ENCODE results near the gene USP15.

Gene USP15

DNA sequence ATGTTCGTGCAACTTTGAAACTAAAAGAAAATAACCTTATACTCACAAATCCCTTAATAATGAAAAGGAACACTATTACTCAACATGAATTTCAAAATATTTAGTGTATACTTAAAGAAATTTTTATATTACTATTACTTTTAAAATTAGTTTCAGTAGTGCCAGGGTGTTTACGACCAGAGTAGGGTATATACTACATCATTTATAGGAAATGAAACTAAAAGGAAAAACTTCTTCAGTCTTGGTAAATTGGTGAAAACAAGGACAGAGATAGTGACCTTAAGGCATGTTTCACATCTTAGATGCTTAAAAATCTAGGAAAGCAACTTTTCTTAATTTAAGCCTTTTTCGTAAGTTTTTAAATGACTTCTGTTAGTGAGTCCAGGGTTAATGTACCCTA, 4.5 kb downstream of the USP15 start:
- no peaks in the 10 kb centered on the region for H3K27me3 ChIP-seq (ENCODE audit: insufficient read depth, low read length)
- no peak overlapping the region for H4K8ac ChIP-seq (ENCODE audit: low read depth, low read length)
- no peak overlapping the region for H3K4ac ChIP-seq (ENCODE audit: low read depth, low read length)
- H3K79me2 ChIP-seq (ENCODE audit: control insufficient read depth, insufficient read depth, low read length, poor library complexity), result peaks cover 16% of the 10 kb centered on the region
- no peak overlapping the region for H3K4me3 ChIP-seq (ENCODE audit: low read depth, low read length)
- no peak overlapping the region for H4K12ac ChIP-seq (ENCODE audit: low read depth, low read length)
- no peak overlapping the region for H3K18ac ChIP-seq (ENCODE audit: low read length)
- H4K91ac ChIP-seq (ENCODE audit: low read depth, low read length), result no peak overlapping the region
- peaks cover 0 to 3% of the 10 kb centered on the region in 2 experiments for H3K36me3 ChIP-seq (ENCODE audit: control insufficient read depth in 1 of 2, insufficient read depth in 2 of 2, low read length in 2 of 2)
- no CpG with 5 or more reads among the region's 3 CpGs for WGBS (ENCODE audit: extremely low coverage, insufficient coverage, insufficient read length)
- no peak overlapping the region for H3K9ac ChIP-seq (ENCODE audit: low read length)
- H3K4me1 ChIP-seq (ENCODE audit: control insufficient read depth in 1 of 2, insufficient read depth in 2 of 2, low read length in 2 of 2), result no peaks in the 10 kb centered on the region
- DNase-seq, result no peak
- H3K9me3 ChIP-seq (ENCODE audit: insufficient read depth, low read depth, low read length), result no peaks in the 10 kb centered on the region
- H3K27ac ChIP-seq (ENCODE audit: low read depth, low read length), result no peak overlapping the region
- H2BK120ac ChIP-seq (ENCODE audit: insufficient read depth, low read length, poor library complexity), result no peak overlapping the region
- H3K23ac ChIP-seq (ENCODE audit: low read length), result no peak overlapping the region
- no peak overlapping the region for H2AK5ac ChIP-seq (ENCODE audit: low read length)
- no peak overlapping the region for H3K4me2 ChIP-seq (ENCODE audit: low read length)
- no peak overlapping the region for H3K14ac ChIP-seq (ENCODE audit: low read length)
- no peak overlapping the region for H2AFZ ChIP-seq (ENCODE audit: insufficient read depth, low read length, poor library complexity)
- no peak overlapping the region for H2BK12ac ChIP-seq (ENCODE audit: low read length)
- no peak overlapping the region for H2BK5ac ChIP-seq (ENCODE audit: low read depth, low read length, poor library complexity)
- H3K79me1 ChIP-seq (ENCODE audit: low read length), result peaks cover 9% of the 10 kb centered on the region

- Histone ChIP-seq H4K12ac (ENCODE audit: low read depth, low read length) (no peak overlapping the region), H2BK120ac (ENCODE audit: insufficient read depth, low read length, poor library complexity) (no peak overlapping the region), H2AK5ac (ENCODE audit: low read length) (no peak overlapping the region), H3K27ac (ENCODE audit: low read depth, low read length) (no peak overlapping the region), H4K91ac (ENCODE audit: low read depth, low read length) (no peak overlapping the region), H3K14ac (ENCODE audit: low read length) (no peak overlapping the region), H4K8ac (ENCODE audit: low read depth, low read length) (no peak overlapping the region), H3K9me3 (ENCODE audit: insufficient read depth, low read depth, low read length) (no peaks in the 10 kb centered on the region), H2AFZ (ENCODE audit: insufficient read depth, low read length, poor library complexity) (no peak overlapping the region), H2BK12ac (ENCODE audit: low read length) (no peak overlapping the region), H3K4ac (ENCODE audit: low read depth, low read length) (peak overlapping the region; percentile 52), H3K27me3 (ENCODE audit: insufficient read depth, low read length) (no peaks in the 10 kb centered on the region), H3K4me2 (ENCODE audit: low read length) (no peak overlapping the region), H3K18ac (ENCODE audit: low read length) (no peak overlapping the region), H3K4me3 (ENCODE audit: low read depth, low read length) (no peak overlapping the region), H3K79me2 (ENCODE audit: control insufficient read depth, insufficient read depth, low read length, poor library complexity) (peaks cover 10% of the 10 kb centered on the region), H3K79me1 (ENCODE audit: low read length) (peaks cover 2% of the 10 kb centered on the region), H3K36me3 (ENCODE audit: control insufficient read depth in 1 of 2, insufficient read depth in 2 of 2, low read length in 2 of 2) (peaks cover 0 to 3% of the 10 kb centered on the region in 2 experiments), H3K4me1 (ENCODE audit: control insufficient read depth in 1 of 2, insufficient read depth in 2 of 2, low read length in 2 of 2) (no peaks in the 10 kb centered on the region), H3K23ac (ENCODE audit: low read length) (no peak overlapping the region), H3K9ac (ENCODE audit: low read length) (no peak overlapping the region), H2BK5ac (ENCODE audit: low read depth, low read length, poor library complexity) (no peak overlapping the region)
- no CpG with 5 or more reads among the region's 4 CpGs for WGBS (ENCODE audit: extremely low coverage, insufficient coverage, insufficient read length)
- peak; percentile 55 to 61 for DNase-seq
Measured at GRCh38 chr12:62265511-62265910, 5.3 kb downstream of the USP15 start.

DNA sequence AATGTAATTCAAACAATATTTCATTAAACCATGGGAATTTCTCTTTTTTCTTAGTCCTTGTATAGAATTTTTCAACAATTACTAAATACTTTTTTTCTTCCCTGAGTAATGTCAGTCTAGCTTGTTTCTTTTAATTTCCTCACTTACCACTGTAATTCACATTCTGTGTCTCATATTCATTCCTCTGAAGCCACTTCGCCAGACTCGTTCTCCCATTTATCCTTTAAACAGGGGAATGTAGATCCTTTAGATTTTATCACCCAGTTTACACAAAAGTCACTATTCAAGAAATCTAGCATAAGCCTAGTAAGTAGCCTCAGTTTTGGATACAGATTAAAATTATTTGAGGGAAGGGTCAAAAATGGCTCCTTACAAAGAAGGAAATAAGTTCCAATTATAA, 6.8 kb downstream of the USP15 start:
- Histone ChIP-seq H3K23ac (ENCODE audit: low read length) (no peak overlapping the region), H3K4me3 (ENCODE audit: low read depth, low read length) (no peak overlapping the region), H3K4me2 (ENCODE audit: low read length) (no peak overlapping the region), H3K4me1 (ENCODE audit: control insufficient read depth in 1 of 2, insufficient read depth in 2 of 2, low read length in 2 of 2) (no peaks in the 10 kb centered on the region), H2BK5ac (ENCODE audit: low read depth, low read length, poor library complexity) (no peak overlapping the region), H2BK12ac (ENCODE audit: low read length) (no peak overlapping the region), H4K91ac (ENCODE audit: low read depth, low read length) (no peak overlapping the region), H2BK120ac (ENCODE audit: insufficient read depth, low read length, poor library complexity) (no peak overlapping the region), H4K8ac (ENCODE audit: low read depth, low read length) (no peak overlapping the region), H3K18ac (ENCODE audit: low read length) (no peak overlapping the region), H3K36me3 (ENCODE audit: control insufficient read depth in 1 of 2, insufficient read depth in 2 of 2, low read length in 2 of 2) (peaks cover 0 to 3% of the 10 kb centered on the region in 2 experiments), H3K79me1 (ENCODE audit: low read length) (no peaks in the 10 kb centered on the region), H3K4ac (ENCODE audit: low read depth, low read length) (no peak overlapping the region), H2AFZ (ENCODE audit: insufficient read depth, low read length, poor library complexity) (no peak overlapping the region), H3K27ac (ENCODE audit: low read depth, low read length) (no peak overlapping the region), H3K9ac (ENCODE audit: low read length) (no peak overlapping the region), H3K27me3 (ENCODE audit: insufficient read depth, low read length) (no peaks in the 10 kb centered on the region), H2AK5ac (ENCODE audit: low read length) (no peak overlapping the region), H4K12ac (ENCODE audit: low read depth, low read length) (no peak overlapping the region), H3K9me3 (ENCODE audit: insufficient read depth, low read depth, low read length) (no peaks in the 10 kb centered on the region), H3K79me2 (ENCODE audit: control insufficient read depth, insufficient read depth, low read length, poor library complexity) (peaks cover 3% of the 10 kb centered on the region), H3K14ac (ENCODE audit: low read length) (no peak overlapping the region)
- WGBS (ENCODE audit: extremely low coverage, insufficient coverage, insufficient read length), result no CpG with 5 or more reads among the region's 2 CpGs
- DNase-seq, result peak; percentile 52 to 81

GRCh38 chr12:62267480-62267879, 7.3 kb downstream of the USP15 start:
- no peak overlapping the region for H2AFZ ChIP-seq (ENCODE audit: insufficient read depth, low read length, poor library complexity)
- peaks cover 0 to 3% of the 10 kb centered on the region in 2 experiments for H3K36me3 ChIP-seq (ENCODE audit: control insufficient read depth in 1 of 2, insufficient read depth in 2 of 2, low read length in 2 of 2)
- no peaks in the 10 kb centered on the region for H3K4me1 ChIP-seq (ENCODE audit: control insufficient read depth in 1 of 2, insufficient read depth in 2 of 2, low read length in 2 of 2)
- no peak overlapping the region for H3K14ac ChIP-seq (ENCODE audit: low read length)
- H4K12ac ChIP-seq (ENCODE audit: low read depth, low read length), result no peak overlapping the region
- no peak overlapping the region for H3K9ac ChIP-seq (ENCODE audit: low read length)
- H3K27me3 ChIP-seq (ENCODE audit: insufficient read depth, low read length), result no peaks in the 10 kb centered on the region
- WGBS (ENCODE audit: extremely low coverage, insufficient coverage, insufficient read length), result no CpG with 5 or more reads among the region's 1 CpG
- DNase-seq, result no peak
- no peak overlapping the region for H2BK12ac ChIP-seq (ENCODE audit: low read length)
- no peak overlapping the region for H3K4me3 ChIP-seq (ENCODE audit: low read depth, low read length)
- no peak overlapping the region for H2AK5ac ChIP-seq (ENCODE audit: low read length)
- no peak overlapping the region for H2BK120ac ChIP-seq (ENCODE audit: insufficient read depth, low read length, poor library complexity)
- H3K9me3 ChIP-seq (ENCODE audit: insufficient read depth, low read depth, low read length), result no peaks in the 10 kb centered on the region
- no peak overlapping the region for H3K4ac ChIP-seq (ENCODE audit: low read depth, low read length)
- no peak overlapping the region for H4K8ac ChIP-seq (ENCODE audit: low read depth, low read length)
- peaks cover 3% of the 10 kb centered on the region for H3K79me2 ChIP-seq (ENCODE audit: control insufficient read depth, insufficient read depth, low read length, poor library complexity)
- no peak overlapping the region for H3K4me2 ChIP-seq (ENCODE audit: low read length)
- no peaks in the 10 kb centered on the region for H3K79me1 ChIP-seq (ENCODE audit: low read length)
- H3K18ac ChIP-seq (ENCODE audit: low read length), result no peak overlapping the region
- H4K91ac ChIP-seq (ENCODE audit: low read depth, low read length), result no peak overlapping the region
- H3K23ac ChIP-seq (ENCODE audit: low read length), result no peak overlapping the region
- no peak overlapping the region for H2BK5ac ChIP-seq (ENCODE audit: low read depth, low read length, poor library complexity)
- no peak overlapping the region for H3K27ac ChIP-seq (ENCODE audit: low read depth, low read length)

Data from trophoblast cell (in vitro differentiated cells and primary cell).